Left ventricle myocardium superior (tissue), 1 donor: Measurements from ENCODE around the gene ZNF48. TPM values are rescaled to one million over a fixed set of nuclear protein-coding genes. Genes with fewer than 3 reads are reported as not detected.

Source experiments
- ATAC-seq: fragments of 200-7000 bp; cut with Tn5 transposase; one replicate; pipeline ENCODE4 v1.9.1; 2020; ENCODE audit warnings: mild to moderate bottlenecking, moderate library complexity
- DNase-seq: peaks from one replicate; pipeline ENCODE4 v3.0.0-alpha.2; 2020
- intact Hi-C: fragments of 100-400 bp; cut with micrococcal nuclease; formaldehyde crosslinking; loops from one replicate; pipeline ENCODE4 v1.11.0; 2022
- total RNA-seq: library from RNA; stranded (reverse); fragmentation: NEBNext Ultra II Directional; extraction: Animal tissue kit (Norgen Biotek cat#: 25700); gene quantifications from one replicate; pipeline ENCODE4 v1.2.1, GENCODE V29; 2021
- donor health status: DM: no; HTN: yes; CAD: no; lungs with severe emphysema.

ZNF48 gene
- total RNA-seq, 1 donor from 2014 or later, result 5.2 TPM

GRCh38 chr16:30398661-30399434 is 3.6 kb downstream of the ZNF48 start:
- ATAC-seq (no peak), DNase-seq (no peak)
- intact Hi-C loops, result no loop called here

DNA sequence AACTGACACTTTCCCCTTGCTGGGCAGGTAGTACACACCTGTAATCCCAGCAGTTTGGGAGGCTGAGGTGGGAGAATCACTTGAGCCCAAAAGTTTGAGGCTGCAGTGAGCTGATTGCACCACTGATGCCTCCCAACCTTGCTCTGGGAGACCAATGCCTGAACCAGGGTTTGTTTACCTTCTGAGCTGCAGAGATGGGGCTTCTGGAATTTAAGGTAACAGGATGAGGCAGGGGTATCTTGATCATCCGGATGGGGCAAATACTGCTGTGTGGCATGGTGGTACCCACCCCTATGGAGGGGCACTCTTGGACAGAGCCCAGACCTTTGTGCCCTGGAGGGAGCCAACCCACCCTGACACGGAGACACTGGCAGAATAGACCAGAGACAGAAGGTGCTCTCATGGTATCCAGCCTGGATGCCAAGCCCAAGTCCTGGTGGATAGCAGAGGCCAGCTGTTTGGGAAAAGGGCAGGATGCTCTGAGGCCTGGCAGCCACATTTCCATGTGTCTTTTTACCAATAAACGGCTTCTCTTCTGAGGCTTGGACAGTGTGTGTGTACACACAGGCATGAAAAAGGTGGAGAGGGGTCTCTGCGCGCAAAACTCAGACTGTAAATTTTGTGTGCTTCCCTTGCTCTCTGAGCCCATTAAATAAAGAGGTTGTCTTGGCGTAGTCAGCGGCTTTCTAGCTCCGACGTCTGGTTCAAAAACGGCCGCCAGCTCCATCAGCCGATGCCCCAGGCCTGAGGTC is 4.4 kb downstream of the ZNF48 start:
- DNase-seq (no peak), ATAC-seq (no peak)
- intact Hi-C loops, result no loop called here

GRCh38 chr16:30401768-30402425 is 6.7 kb downstream of the ZNF48 start:
- intact Hi-C loops, result no loop called here
- ATAC-seq, result no peak

GRCh38 chr16:30406795-30407101 is 11.5 kb downstream of the ZNF48 start:
- no peak for DNase-seq
- ATAC-seq, result no peak
- intact Hi-C loops, result no loop called here

More at GRCh38 chr16:30401768-30402425, 6.7 kb downstream of the ZNF48 start:
- no peak for DNase-seq

GRCh38 chr16:30407102-30407803 is 12.0 kb downstream of the ZNF48 start, which contains the start of gene ZNF771:
ZNF771 (plus strand) TSS chr16:30407606; CDS start chr16:30408054, 448 bp downstream.
- ATAC-seq (peak; percentile 97), DNase-seq (peak; percentile 97)
- intact Hi-C loops, result no loop called here

GRCh38 chr16:30407804-30408534 is 12.7 kb downstream of the ZNF48 start:
- intact Hi-C loops, result no loop called here
- ATAC-seq (peak; percentile 35), DNase-seq (no peak)

DNA sequence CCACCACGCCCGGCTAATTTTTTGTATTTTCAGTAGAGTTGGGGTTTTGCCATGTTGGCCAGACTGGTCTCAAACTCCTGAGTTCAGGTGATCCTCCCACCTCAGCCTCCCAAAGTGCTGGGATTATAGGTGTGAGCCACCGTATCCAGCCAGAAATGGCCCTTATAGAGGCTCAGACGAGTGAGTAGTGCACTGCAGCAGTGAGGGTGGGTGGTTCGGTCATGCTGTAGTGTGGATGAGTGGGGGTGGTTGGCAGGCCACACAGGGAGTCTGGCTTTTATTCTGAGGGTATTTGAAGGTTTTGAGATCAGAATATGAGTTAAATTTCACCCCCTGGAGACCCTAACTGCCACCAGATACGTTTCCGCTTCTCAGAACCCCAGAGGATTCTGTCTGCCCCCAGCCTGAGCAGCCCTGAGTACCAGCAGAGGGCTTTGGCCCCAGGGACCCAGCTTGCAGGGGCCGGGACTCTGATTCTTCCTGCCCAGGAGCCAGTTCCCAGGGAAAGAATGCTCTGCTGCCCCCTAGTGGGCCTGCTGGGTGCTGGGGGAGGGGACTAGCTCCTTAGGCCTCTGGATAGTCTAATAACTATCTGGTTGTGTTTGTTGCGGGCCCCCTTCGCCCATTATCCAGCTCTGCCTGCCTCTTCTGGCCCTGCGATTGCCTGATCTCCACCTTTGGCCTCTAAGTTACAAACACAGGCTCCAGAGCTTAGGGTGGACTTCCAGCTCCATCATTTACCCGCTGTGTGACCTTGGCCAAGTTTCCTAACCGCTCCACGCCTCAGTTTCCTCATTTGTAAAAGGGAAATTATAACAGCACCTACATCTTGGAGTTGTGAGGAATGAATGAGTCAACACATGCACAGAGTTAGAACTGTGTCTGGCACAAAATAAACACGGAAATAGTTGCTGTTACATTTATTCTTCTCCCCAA is 14.2 kb downstream of the ZNF48 start:
- ATAC-seq (peak; percentile 72), DNase-seq (peak; percentile 93)
- intact Hi-C loops, result no loop called here

DNA sequence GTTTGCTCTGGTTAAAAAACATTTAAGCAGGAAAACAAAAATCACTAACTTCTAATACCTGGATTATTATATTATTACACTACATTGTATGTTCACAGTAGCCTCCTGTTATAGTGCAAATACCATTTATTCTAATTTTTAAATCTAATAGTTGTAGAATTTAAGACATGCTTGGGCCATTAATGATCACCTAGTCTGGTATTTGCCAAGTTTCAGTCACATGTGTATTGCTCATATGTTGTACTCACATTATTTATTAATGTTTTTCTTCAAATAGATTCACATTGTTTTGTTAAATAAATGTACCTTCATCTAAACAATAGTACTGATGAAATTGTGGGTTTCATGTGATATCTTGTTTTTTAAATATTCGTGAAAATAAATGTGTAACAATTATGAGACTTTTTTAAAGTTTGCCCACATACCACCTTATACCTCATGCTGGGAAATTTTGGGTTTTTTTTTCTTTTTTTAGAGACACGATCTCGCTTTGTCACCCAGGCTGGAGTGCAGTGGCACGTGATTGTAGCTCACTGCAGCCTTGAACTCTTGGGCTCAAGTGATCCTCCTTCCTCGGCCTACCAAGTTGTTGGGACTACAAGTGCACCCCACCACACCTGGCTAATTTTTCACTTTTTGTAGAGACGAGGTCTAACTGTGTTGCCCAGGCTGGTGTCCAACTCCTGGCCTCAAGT is 18.0 kb downstream of the ZNF48 start:
- ATAC-seq (no peak), DNase-seq (no peak)
- intact Hi-C loops, result no loop called here

- ATAC-seq, result no peak
- no peak for DNase-seq
- intact Hi-C loops, result no loop called here
Observed at GRCh38 chr16:30414159-30414558, 18.9 kb downstream of the ZNF48 start.

DNA sequence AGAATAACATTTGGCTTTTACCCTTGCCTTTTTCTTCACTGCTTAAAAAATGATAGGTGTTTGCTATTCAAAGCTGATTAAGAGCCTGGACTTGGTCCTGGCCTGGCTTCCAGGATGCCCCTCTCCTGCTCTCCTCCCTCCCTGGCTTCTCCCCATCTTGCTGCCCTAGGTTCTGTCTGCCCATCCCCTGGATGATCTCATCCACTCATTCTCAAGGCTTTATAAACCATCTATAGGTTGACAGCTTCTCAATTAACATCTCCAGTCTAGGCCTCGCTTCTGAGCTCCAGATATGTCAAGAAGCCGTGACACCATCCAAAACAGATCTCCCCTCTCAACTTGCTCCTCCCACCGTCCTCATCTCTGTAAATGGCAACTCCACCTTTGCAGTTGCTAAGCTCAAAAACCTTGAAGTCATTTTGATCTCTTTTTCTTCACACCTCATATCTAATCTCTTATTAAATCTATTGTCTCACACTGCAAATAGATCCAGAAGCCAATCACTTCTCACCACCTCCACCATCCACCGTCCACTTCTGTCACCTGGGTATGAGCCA is 20.9 kb downstream of the ZNF48 start:
- ATAC-seq (no peak), DNase-seq (no peak)
- intact Hi-C loops, result no loop called here

DNA sequence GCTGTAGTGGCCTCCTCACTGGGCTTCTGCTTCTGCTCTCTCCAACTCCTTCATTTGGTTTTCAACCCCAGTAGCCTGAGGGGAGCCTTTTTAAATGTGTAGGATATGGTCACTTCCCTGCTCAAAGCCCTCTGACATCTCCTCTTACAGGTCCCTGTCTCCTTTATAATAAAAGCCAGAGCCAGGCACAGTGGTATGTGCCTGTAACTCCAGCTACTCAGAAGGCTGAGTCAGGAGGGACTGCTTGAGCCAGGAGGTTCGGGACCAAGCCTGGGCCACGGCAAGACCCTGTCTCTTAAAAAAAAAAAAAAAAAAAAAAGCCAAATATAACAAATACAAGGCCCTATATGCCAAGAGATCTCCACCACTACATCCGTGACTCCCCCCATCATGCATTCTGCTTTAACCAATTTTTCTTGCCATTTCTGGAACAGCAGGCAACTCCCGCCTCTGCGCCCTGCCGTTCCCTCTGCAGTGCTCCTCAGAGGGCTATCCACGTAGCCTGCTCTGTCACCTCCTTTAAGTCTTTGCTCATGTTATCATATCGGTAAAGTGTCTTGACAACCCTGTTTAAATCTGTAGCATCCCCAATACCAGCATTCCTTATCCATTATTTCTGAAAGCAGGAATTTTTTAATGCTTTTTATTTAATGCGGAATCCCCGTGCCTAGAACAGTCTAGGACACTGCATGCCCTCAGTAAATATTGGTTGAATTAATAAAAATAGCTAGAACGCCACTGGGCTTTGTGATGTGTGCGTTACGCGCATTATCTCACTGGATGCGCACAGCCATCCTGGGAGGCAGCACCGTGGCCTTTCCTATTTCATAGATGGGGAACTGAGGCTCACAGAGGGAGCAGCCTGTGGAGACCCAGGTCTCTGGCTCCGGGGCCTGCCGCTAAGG is 21.7 kb downstream of the ZNF48 start:
- intact Hi-C loops, result no loop called here
- ATAC-seq (no peak), DNase-seq (no peak)

DNA sequence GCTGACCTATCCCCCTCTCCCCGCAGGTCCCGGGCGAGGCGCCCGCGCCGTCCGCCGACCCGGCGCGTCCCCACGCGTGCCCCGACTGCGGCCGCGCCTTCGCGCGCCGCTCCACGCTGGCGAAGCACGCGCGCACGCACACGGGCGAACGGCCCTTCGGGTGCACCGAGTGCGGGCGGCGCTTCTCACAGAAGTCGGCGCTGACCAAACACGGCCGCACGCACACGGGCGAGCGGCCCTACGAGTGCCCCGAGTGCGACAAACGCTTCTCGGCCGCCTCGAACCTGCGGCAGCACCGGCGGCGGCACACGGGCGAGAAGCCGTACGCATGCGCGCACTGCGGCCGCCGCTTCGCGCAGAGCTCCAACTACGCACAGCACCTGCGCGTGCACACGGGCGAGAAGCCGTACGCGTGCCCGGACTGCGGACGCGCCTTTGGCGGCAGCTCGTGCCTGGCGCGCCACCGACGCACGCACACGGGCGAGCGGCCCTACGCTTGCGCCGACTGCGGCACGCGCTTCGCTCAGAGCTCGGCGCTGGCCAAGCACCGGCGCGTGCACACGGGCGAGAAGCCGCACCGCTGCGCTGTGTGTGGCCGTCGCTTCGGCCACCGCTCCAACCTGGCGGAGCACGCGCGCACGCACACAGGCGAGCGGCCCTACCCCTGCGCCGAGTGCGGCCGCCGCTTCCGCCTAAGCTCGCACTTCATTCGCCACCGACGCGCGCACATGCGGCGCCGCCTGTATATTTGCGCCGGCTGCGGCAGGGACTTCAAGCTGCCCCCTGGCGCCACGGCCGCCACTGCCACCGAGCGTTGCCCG is 22.5 kb downstream of the ZNF48 start:
- intact Hi-C loops, result no loop called here

DNA sequence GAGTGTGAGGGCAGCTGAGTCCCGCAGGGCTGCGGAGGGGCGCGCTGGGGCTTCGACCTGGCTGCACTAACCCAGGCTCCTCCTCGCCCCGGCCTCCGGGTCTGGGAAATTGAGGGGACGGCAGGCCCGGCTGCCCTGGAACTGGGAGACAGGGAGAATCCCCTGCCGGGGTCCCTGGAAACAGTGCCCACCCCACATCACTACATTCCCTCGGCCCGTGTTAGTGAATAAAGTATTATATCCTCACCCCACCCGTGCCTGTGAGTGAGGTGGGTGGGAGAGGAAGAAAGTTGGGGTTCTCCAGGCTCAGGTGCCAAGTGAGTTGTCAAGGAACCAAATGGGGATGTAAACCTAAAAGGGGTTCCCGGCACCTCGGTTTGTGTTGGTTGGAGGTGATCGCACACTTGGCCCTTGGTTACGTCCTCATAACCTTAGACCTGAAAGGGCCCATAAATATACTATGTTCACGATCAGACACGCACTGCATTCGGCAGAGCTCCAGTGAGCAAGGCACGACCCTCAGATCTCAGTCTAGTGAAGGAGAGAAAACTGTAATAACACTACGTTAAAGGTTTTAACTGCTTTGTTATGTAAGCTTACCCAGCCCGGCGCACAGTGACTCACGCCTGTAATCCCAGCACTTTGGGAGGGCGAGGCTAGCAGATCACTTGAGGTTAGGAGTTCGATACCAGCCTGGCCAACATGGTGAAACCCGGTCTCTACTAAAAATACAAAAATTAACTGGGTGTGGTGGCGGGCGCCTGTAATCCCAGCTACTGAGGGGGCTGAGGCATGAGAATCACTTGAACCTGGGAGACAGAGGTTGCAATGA is 23.3 kb downstream of the ZNF48 start:
- intact Hi-C loops, result no loop called here

More for the DNA sequence above, 22.5 kb downstream of the ZNF48 start:
- ATAC-seq (peak; percentile 95), DNase-seq (peak; percentile 93)

DNA sequence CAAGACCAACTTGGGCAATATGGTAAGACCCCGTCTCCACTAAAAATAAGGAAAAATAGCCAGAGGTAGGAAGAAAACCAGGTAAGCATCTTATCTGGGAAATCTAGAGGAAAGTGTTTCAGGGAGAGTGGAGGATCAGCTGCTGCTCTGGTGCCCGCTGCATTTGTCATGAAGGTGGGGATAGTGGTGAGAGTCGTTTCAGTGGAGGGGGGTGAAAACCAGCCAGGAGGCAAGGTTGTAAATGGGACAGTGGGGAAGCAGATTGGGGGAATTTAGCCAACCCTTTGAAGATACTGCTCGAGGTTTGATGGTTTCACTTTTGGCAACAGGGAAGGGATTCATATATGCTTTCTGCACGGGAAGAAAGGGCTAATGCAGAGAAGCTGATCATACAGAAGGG is 25.8 kb downstream of the ZNF48 start:
- DNase-seq (no peak), ATAC-seq (no peak)
- intact Hi-C loops, result no loop called here

More for the DNA sequence above, 23.3 kb downstream of the ZNF48 start:
- ATAC-seq (no peak), DNase-seq (no peak)
